PFSK-1 (cell line): ENCODE data around the gene PCDHGA1.

ENCODE experiments used
- POLR2AphosphoS5 ChIP-seq: IDR thresholded peaks from 2 replicates; pipeline ENCODE4 v1.6.1; 2012; ENCODE audit warnings: low read depth, mild to moderate bottlenecking, control low read depth, low read length, moderate library complexity
- TF ChIP-seq, protein P1 (sequence below), 2 experiments: IDR thresholded peaks; 2 replicates each; pipeline versions ENCODE4 v1.6.1 to v1.8.0; 2011 to 2012; ENCODE audit warnings: low read depth in 2 of 2, low read length in 2 of 2, control low read depth in 1 of 2, inconsistent platforms in 1 of 2, mild to moderate bottlenecking in 1 of 2, moderate library complexity in 1 of 2; ENCODE audit not compliant: insufficient read depth in 1 of 2

DNA sequence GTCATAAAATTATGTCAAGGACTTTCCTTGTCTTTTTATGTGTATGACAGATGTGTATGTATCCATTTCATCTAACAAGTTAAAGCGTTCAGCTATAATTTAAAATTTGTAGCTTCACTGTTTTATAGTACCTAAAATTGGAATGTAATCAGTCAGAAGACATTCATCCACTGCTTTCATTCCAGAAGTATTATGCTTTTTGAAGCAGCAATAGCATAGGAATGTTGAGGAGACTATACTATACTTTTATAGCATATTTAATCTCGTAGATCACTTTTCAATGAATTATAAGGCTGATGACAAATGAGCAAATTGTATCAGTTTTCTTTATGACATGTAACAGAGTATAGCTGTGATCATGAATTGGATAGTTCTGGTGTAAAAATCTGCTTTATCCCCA, 106.9 kb downstream of the PCDHGA1 start:
- no peak for TF ChIP-seq POLR2AphosphoS5
- TF ChIP-seq, protein P1, sequence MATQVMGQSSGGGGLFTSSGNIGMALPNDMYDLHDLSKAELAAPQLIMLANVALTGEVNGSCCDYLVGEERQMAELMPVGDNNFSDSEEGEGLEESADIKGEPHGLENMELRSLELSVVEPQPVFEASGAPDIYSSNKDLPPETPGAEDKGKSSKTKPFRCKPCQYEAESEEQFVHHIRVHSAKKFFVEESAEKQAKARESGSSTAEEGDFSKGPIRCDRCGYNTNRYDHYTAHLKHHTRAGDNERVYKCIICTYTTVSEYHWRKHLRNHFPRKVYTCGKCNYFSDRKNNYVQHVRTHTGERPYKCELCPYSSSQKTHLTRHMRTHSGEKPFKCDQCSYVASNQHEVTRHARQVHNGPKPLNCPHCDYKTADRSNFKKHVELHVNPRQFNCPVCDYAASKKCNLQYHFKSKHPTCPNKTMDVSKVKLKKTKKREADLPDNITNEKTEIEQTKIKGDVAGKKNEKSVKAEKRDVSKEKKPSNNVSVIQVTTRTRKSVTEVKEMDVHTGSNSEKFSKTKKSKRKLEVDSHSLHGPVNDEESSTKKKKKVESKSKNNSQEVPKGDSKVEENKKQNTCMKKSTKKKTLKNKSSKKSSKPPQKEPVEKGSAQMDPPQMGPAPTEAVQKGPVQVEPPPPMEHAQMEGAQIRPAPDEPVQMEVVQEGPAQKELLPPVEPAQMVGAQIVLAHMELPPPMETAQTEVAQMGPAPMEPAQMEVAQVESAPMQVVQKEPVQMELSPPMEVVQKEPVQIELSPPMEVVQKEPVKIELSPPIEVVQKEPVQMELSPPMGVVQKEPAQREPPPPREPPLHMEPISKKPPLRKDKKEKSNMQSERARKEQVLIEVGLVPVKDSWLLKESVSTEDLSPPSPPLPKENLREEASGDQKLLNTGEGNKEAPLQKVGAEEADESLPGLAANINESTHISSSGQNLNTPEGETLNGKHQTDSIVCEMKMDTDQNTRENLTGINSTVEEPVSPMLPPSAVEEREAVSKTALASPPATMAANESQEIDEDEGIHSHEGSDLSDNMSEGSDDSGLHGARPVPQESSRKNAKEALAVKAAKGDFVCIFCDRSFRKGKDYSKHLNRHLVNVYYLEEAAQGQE (IDR thresholded peaks at IDR 0.05; ENCODE audit: insufficient read depth in 1 of 2, low read depth in 2 of 2, low read length in 2 of 2): no peak
